WTC11 (cell line): ENCODE measurements around the gene YBX3. TPM values are rescaled to one million over a fixed set of nuclear protein-coding genes. Genes with fewer than 3 reads are reported as not detected.

ENCODE experiments used
- ATAC-seq: fragments of 200-7000 bp; cut with Tn5 transposase; 2 replicates; pipeline ENCODE4 v1.10.0; 2021; ENCODE audit warnings: mild to moderate bottlenecking, moderate library complexity
- CTCF ChIA-PET: fragments of 300-600 bp; sonication (Branson Sonifier 250); formaldehyde crosslinking; loops from one replicate; lab custom pipeline; 2021; ENCODE audit warnings: antibody characterized with exemption; lab: Charles Lee
- POLR2A ChIA-PET: fragments of 350-600 bp; sonication (Branson Sonifier 250); formaldehyde crosslinking; loops from one replicate; lab custom pipeline; 2021; ENCODE audit warnings: antibody characterized with exemption; lab: Charles Lee
- DNase-seq: peaks from one replicate; pipeline ENCODE4 v3.0.0; 2021; ENCODE audit warnings: low spot score
- H3K27ac Mint-ChIP-seq: 2 replicates; pipeline ENCODE4 v1.8.0; 2021; ENCODE audit warnings: mixed read lengths
- H3K27me3 Mint-ChIP-seq: 2 replicates; pipeline ENCODE4 v1.8.0; 2021; ENCODE audit warnings: low read depth, mild to moderate bottlenecking, moderate library complexity, mixed read lengths
- H3K36me3 Mint-ChIP-seq: 2 replicates; pipeline ENCODE4 v1.8.0; 2021; ENCODE audit warnings: mixed read lengths
- H3K4me1 Mint-ChIP-seq: 2 replicates; pipeline ENCODE4 v1.8.0; 2022; ENCODE audit warnings: mixed read lengths
- H3K4me3 Mint-ChIP-seq: 2 replicates; pipeline ENCODE4 v1.8.0; 2021; ENCODE audit warnings: mild to moderate bottlenecking, moderate library complexity, mixed read lengths
- H3K9me3 Mint-ChIP-seq: 2 replicates; pipeline ENCODE4 v1.8.0; 2021; ENCODE audit warnings: mixed read lengths
- AFF4 ChIP-seq: sonication (generic); formaldehyde crosslinking; IDR thresholded peaks from 2 replicates; pipeline ENCODE4 v1.8.1; 2023; ENCODE audit warnings: mild to moderate bottlenecking, missing genetic modification reagents, borderline replicate concordance
- ATF3 ChIP-seq: sonication (generic); formaldehyde crosslinking; conservative IDR thresholded peaks from 2 replicates; pipeline ENCODE4 v1.8.1; 2022; ENCODE audit warnings: mild to moderate bottlenecking, missing genetic modification reagents
- CREB1 ChIP-seq: sonication (generic); formaldehyde crosslinking; IDR thresholded peaks from 2 replicates; pipeline ENCODE4 v1.8.0; 2023; ENCODE audit warnings: mild to moderate bottlenecking, missing genetic modification reagents
- E2F1 ChIP-seq: sonication (generic); formaldehyde crosslinking; IDR thresholded peaks from 2 replicates; pipeline ENCODE4 v1.8.0; 2022; ENCODE audit warnings: mild to moderate bottlenecking, missing genetic modification reagents
- E2F4 ChIP-seq: sonication (generic); formaldehyde crosslinking; IDR thresholded peaks from 2 replicates; pipeline ENCODE4 v1.8.1; 2022; ENCODE audit warnings: low read depth, mild to moderate bottlenecking, moderate library complexity, missing genetic modification reagents, borderline replicate concordance
- E2F5 ChIP-seq: sonication (generic); formaldehyde crosslinking; IDR thresholded peaks from 2 replicates; pipeline ENCODE4 v1.8.1; 2022; ENCODE audit warnings: mild to moderate bottlenecking, moderate library complexity, missing genetic modification reagents
- ELF4 ChIP-seq: sonication (generic); formaldehyde crosslinking; IDR thresholded peaks from 2 replicates; pipeline ENCODE4 v1.8.1; 2022; ENCODE audit warnings: low read depth, mild to moderate bottlenecking, moderate library complexity, missing genetic modification reagents
- GABPB1 ChIP-seq: sonication (generic); formaldehyde crosslinking; IDR thresholded peaks from 2 replicates; pipeline ENCODE4 v1.8.1; 2023; ENCODE audit warnings: mild to moderate bottlenecking, missing genetic modification reagents
- IRF2 ChIP-seq: sonication (generic); formaldehyde crosslinking; IDR thresholded peaks from 2 replicates; pipeline ENCODE4 v1.8.0; 2022; ENCODE audit warnings: low read depth, missing genetic modification reagents, borderline replicate concordance
- JAZF1 ChIP-seq: fragments of 250-450 bp; sonication (Bioruptor Pico); IDR thresholded peaks from 2 replicates; pipeline ENCODE4 v1.9.0; 2021; ENCODE audit warnings: moderate library complexity, mild to moderate bottlenecking, inconsistent platforms
- JUN ChIP-seq: sonication (generic); formaldehyde crosslinking; IDR thresholded peaks from 2 replicates; pipeline ENCODE4 v1.8.0; 2023; ENCODE audit warnings: mild to moderate bottlenecking, missing genetic modification reagents
- MXD4 ChIP-seq: fragments of 250-450 bp; sonication (Bioruptor Pico); IDR thresholded peaks from 2 replicates; pipeline ENCODE4 v1.8.0; 2021; ENCODE audit warnings: mild to moderate bottlenecking, moderate library complexity, borderline replicate concordance
- MYBL2 ChIP-seq: sonication (generic); formaldehyde crosslinking; IDR thresholded peaks from 2 replicates; pipeline ENCODE4 v1.8.1; 2023; ENCODE audit warnings: mild to moderate bottlenecking, moderate library complexity, missing genetic modification reagents
- NFATC4 ChIP-seq: fragments of 250-450 bp; sonication (Bioruptor Pico); IDR thresholded peaks from 2 replicates; pipeline ENCODE4 v1.9.0; 2021; ENCODE audit warnings: mild to moderate bottlenecking
- NFE2L1 ChIP-seq: sonication (generic); formaldehyde crosslinking; IDR thresholded peaks from 2 replicates; pipeline ENCODE4 v1.8.1; 2023; ENCODE audit warnings: missing genetic modification reagents
- NR2C2 ChIP-seq: sonication (generic); formaldehyde crosslinking; IDR thresholded peaks from 2 replicates; pipeline ENCODE4 v1.8.0; 2022; ENCODE audit warnings: mild to moderate bottlenecking, missing genetic modification reagents
- SMAD3 ChIP-seq: sonication (generic); formaldehyde crosslinking; IDR thresholded peaks from 2 replicates; pipeline ENCODE4 v1.8.0; 2022; ENCODE audit warnings: missing genetic modification reagents, mild to moderate bottlenecking, borderline replicate concordance
- SMAD4 ChIP-seq: sonication (generic); formaldehyde crosslinking; IDR thresholded peaks from 2 replicates; pipeline ENCODE4 v1.8.0; 2022; ENCODE audit warnings: mild to moderate bottlenecking, missing genetic modification reagents
- TEAD4 ChIP-seq: sonication (generic); formaldehyde crosslinking; IDR thresholded peaks from 2 replicates; pipeline ENCODE4 v1.8.0; 2022; ENCODE audit warnings: mild to moderate bottlenecking, missing genetic modification reagents
- ZBTB21 ChIP-seq: sonication (generic); formaldehyde crosslinking; IDR thresholded peaks from 2 replicates; pipeline ENCODE4 v1.8.1; 2023; ENCODE audit warnings: mild to moderate bottlenecking, missing genetic modification reagents, borderline replicate concordance
- ZMAT4 ChIP-seq: fragments of 250-450 bp; sonication (Bioruptor Pico); IDR thresholded peaks from 2 replicates; pipeline ENCODE4 v1.9.0; 2021; ENCODE audit warnings: mild to moderate bottlenecking
- ZNF232 ChIP-seq: sonication (generic); formaldehyde crosslinking; IDR thresholded peaks from 2 replicates; pipeline ENCODE4 v1.8.0; 2022; ENCODE audit warnings: mild to moderate bottlenecking, missing genetic modification reagents
- ZNF317 ChIP-seq: sonication (generic); formaldehyde crosslinking; IDR thresholded peaks from 2 replicates; pipeline ENCODE4 v1.8.1; 2023; ENCODE audit warnings: low read depth, mild to moderate bottlenecking, moderate library complexity, missing genetic modification reagents, borderline replicate concordance
- ZNF396 ChIP-seq: fragments of 250-450 bp; sonication (Bioruptor Pico); IDR thresholded peaks from 2 replicates; pipeline ENCODE4 v1.8.0; 2021; ENCODE audit warnings: mild to moderate bottlenecking, moderate library complexity, borderline replicate concordance
- ZNF512 ChIP-seq: sonication (generic); formaldehyde crosslinking; IDR thresholded peaks from 2 replicates; pipeline ENCODE4 v1.8.1; 2022; ENCODE audit warnings: missing genetic modification reagents, borderline replicate concordance
- total RNA-seq: library from RNA; stranded (reverse); gene quantifications from 3 replicates; pipeline ENCODE4 v1.2.3, GENCODE V29; 2021

The YBX3 gene
- total RNA-seq, 1 experiment from 2014 or later: 396 TPM

- TF ChIP-seq IRF2 (CRISPR knock-in tag): no peak
- TF ChIP-seq ZNF317 (CRISPR knock-in tag): no peak
- TF ChIP-seq MXD4 (CRISPR knock-in tag): no peak
- no peak for TF ChIP-seq JUN (CRISPR knock-in tag)
- TF ChIP-seq ZBTB21 (CRISPR knock-in tag): no peak
- no peak for TF ChIP-seq ATF3 (CRISPR knock-in tag)
- TF ChIP-seq NFE2L1: no peak
- TF ChIP-seq SMAD4: no peak
- no peak for TF ChIP-seq SMAD3 (CRISPR knock-in tag)
- TF ChIP-seq CREB1 (CRISPR knock-in tag): no peak
- no peak for TF ChIP-seq JAZF1
- no peak for TF ChIP-seq ELF4 (CRISPR knock-in tag)
- TF ChIP-seq AFF4 (CRISPR knock-in tag): no peak
Observed at GRCh38 chr12:10664499-10664898, 58.6 kb downstream of the YBX3 start.

GRCh38 chr12:10663869-10664268, 59.3 kb downstream of the YBX3 start:
- H3K36me3 Mint-ChIP-seq: no peaks in the 10 kb centered on the region; the same call in 1 of the 2 replicates
- TF ChIP-seq NR2C2 (CRISPR knock-in tag) (no peak), CREB1 (CRISPR knock-in tag) (no peak)
- TF ChIP-seq, all 79 proteins: peak for 0
- CTCF ChIA-PET: no interaction called here

More at GRCh38 chr12:10664499-10664898, 58.6 kb downstream of the YBX3 start:
- ChIA-PET POLR2A (no interaction called here), CTCF (no interaction called here)
- Mint-ChIP-seq H3K27ac (no peak overlapping the region), H3K4me1 (no peaks in the 10 kb centered on the region), H3K9me3 (peaks cover 18% of the 10 kb centered on the region), H3K4me3 (no peak overlapping the region), H3K36me3 (no peaks in the 10 kb centered on the region), H3K27me3 (no peaks in the 10 kb centered on the region)
- ATAC-seq: no peak
- DNase-seq: no peak

GRCh38 chr12:10661338-10661737, 61.8 kb downstream of the YBX3 start:
- Mint-ChIP-seq H3K4me1 (no peaks in the 10 kb centered on the region), H3K27ac (no peak overlapping the region), H3K36me3 (peaks cover 18% of the 10 kb centered on the region), H3K4me3 (no peak overlapping the region), H3K9me3 (peaks cover 49% of the 10 kb centered on the region), H3K27me3 (no peaks in the 10 kb centered on the region)
- DNase-seq (no peak), ATAC-seq (no peak)
- CTCF ChIA-PET: no interaction called here
- no peak for TF ChIP-seq ZNF396
- no peak for TF ChIP-seq NFATC4 (CRISPR knock-in tag)
- TF ChIP-seq E2F4 (CRISPR knock-in tag): no peak
- TF ChIP-seq E2F1 (CRISPR knock-in tag): no peak
- TF ChIP-seq ZMAT4 (CRISPR knock-in tag): no peak
- no peak for TF ChIP-seq GABPB1 (CRISPR knock-in tag)
- no peak for TF ChIP-seq NFE2L1
- TF ChIP-seq ZNF512 (CRISPR knock-in tag): no peak
- TF ChIP-seq TEAD4: no peak
- TF ChIP-seq E2F5 (CRISPR knock-in tag): no peak
- TF ChIP-seq MYBL2 (CRISPR knock-in tag): no peak
- TF ChIP-seq ZNF232 (CRISPR knock-in tag): no peak
- POLR2A ChIA-PET: no interaction called here

More at GRCh38 chr12:10663869-10664268, 59.3 kb downstream of the YBX3 start:
- POLR2A ChIA-PET: no interaction called here
- H3K4me3 Mint-ChIP-seq: no peak overlapping the region
- DNase-seq (no peak), ATAC-seq (no peak)
- no peak overlapping the region for H3K27ac Mint-ChIP-seq
- H3K4me1 Mint-ChIP-seq: no peaks in the 10 kb centered on the region
- H3K9me3 Mint-ChIP-seq: peaks cover 25% of the 10 kb centered on the region
- no peaks in the 10 kb centered on the region for H3K27me3 Mint-ChIP-seq
